ENCODE measurements around the gene CHERP. TPM values are rescaled to one million over a fixed set of nuclear protein-coding genes. Genes with fewer than 3 reads are reported as not detected.
A peak's percentile ranks its signal among the peaks of the same experiment; 100 is the strongest.

The CHERP gene
- 4.4 TPM for total RNA-seq

GRCh38 chr19:16542045-16542909 is at the start of gene CHERP:
CHERP (minus strand) TSS chr19:16542437; CDS start chr19:16542378, 59 bp downstream.
- peak; percentile 86 for DNase-seq

GRCh38 chr19:16590876-16591802 is 48.9 kb upstream of the CHERP start:
- DNase-seq: no peak

- no peak for DNase-seq
Measured at GRCh38 chr19:16589917-16590316, 47.7 kb upstream of the CHERP start.

GRCh38 chr19:16588824-16589577 is 46.8 kb upstream of the CHERP start:
- no peak for DNase-seq

GRCh38 chr19:16587833-16588823 is 45.9 kb upstream of the CHERP start:
- DNase-seq: peak; percentile 43

GRCh38 chr19:16586991-16587832 is 45.0 kb upstream of the CHERP start:
- no peak for DNase-seq

- no peak for DNase-seq
Measured at GRCh38 chr19:16586477-16586871, 44.2 kb upstream of the CHERP start.

- DNase-seq: no peak
Measured at GRCh38 chr19:16585808-16586476, 43.7 kb upstream of the CHERP start.

- no peak for DNase-seq
Measured at GRCh38 chr19:16585094-16585801, 43.0 kb upstream of the CHERP start.

GRCh38 chr19:16584248-16585093 is 42.2 kb upstream of the CHERP start:
- peak; percentile 31 for DNase-seq

GRCh38 chr19:16582486-16583261 is 40.4 kb upstream of the CHERP start:
- no peak for DNase-seq

- no peak for DNase-seq
Measured at GRCh38 chr19:16581971-16582343, 39.7 kb upstream of the CHERP start.

GRCh38 chr19:16581145-16581970 is 39.1 kb upstream of the CHERP start:
- DNase-seq: no peak

GRCh38 chr19:16579381-16579780 is 37.1 kb upstream of the CHERP start:
- DNase-seq: no peak

- no peak for DNase-seq
Measured at GRCh38 chr19:16577531-16577985, 35.3 kb upstream of the CHERP start.

Measured in occipital lobe (tissue), 2 donors.